ENCODE measurements around the gene SNAP23.

DNA sequence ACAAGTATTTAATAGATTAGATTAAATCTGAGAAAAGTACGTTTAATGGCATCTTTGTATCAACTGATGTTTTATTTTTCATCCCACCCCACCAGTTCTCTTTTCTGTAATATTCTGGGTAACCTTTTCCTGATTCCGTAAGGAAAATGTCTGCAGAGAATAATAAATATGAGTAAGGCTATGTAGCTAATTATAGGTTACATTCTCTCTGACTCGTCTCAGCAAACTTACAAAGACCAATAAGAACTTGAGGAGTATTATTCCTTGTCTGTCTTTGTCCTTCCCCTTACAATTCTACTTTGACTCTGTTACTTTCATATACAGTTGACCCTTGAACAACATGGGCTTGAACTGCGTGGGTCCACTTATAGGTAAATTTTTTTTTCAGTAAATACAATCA, 12.1 kb downstream of the SNAP23 start:
- TF ChIP-seq POLR2A (IDR thresholded peaks at IDR 0.05), result no peak
- TF ChIP-seq CTCF (IDR thresholded peaks at IDR 0.05), result no peak
- TF ChIP-seq POLR2AphosphoS5 (IDR thresholded peaks at IDR 0.05), result no peak

Data from gastroesophageal sphincter (tissue), 3 donors.